Forelimb muscle (tissue), 1 donor: ENCODE data around the gene CMTM1. TPM values are rescaled to one million over a fixed set of nuclear protein-coding genes. Genes with fewer than 3 reads are reported as not detected.
"Not testable (repeated sequence)": the region's sequence is repeated elsewhere in the genome, so short reads cannot be mapped to it uniquely, and the experiment has no call there.

ENCODE experiments used
- DNase-seq: peaks from one replicate; pipeline ENCODE4 v3.0.0-alpha.2; 2013; ENCODE audit warnings: low read depth
- polyA plus RNA-seq: library from polyadenylated mRNA; unstranded; fragments of 120-200 nt; gene quantifications from one replicate; pipeline ENCODE4 v1.2.1, GENCODE V29; 2013; ENCODE audit not compliant: insufficient read length

The CMTM1 gene
- polyA plus RNA-seq, 1 donor: 7.3 TPM

GRCh38 chr16:66614161-66614802 is 48.0 kb downstream of the CMTM1 start:
- no peak for DNase-seq

GRCh38 chr16:66616169-66616568 is 49.9 kb downstream of the CMTM1 start:
- no peak for DNase-seq

GRCh38 chr16:66616592-66616991 is 50.4 kb downstream of the CMTM1 start:
- DNase-seq: no peak

GRCh38 chr16:66617010-66617434 is 50.8 kb downstream of the CMTM1 start:
- DNase-seq: no peak

- DNase-seq: no peak
Observed at GRCh38 chr16:66617728-66618127, 51.5 kb downstream of the CMTM1 start.

GRCh38 chr16:66618588-66619375 is 52.5 kb downstream of the CMTM1 start:
- no peak for DNase-seq

- DNase-seq: no peak
Observed at GRCh38 chr16:66619534-66620428, 53.5 kb downstream of the CMTM1 start.

- no peak for DNase-seq
Observed at GRCh38 chr16:66620429-66620795, 54.2 kb downstream of the CMTM1 start.

GRCh38 chr16:66621973-66622372 is 55.7 kb downstream of the CMTM1 start:
- no peak for DNase-seq

GRCh38 chr16:66622863-66623262 is 56.6 kb downstream of the CMTM1 start:
- DNase-seq: no peak

GRCh38 chr16:66623755-66624154 is 57.5 kb downstream of the CMTM1 start:
- no peak for DNase-seq

GRCh38 chr16:66627611-66628378 is 61.6 kb downstream of the CMTM1 start:
- DNase-seq: not testable (repeated sequence)

Other genes starting within 250 kb of the CMTM1 start
- 76.2 TPM for gene CDH5, start 199.7 kb upstream of the CMTM1 start, polyA plus RNA-seq
- 1.6 TPM for gene BEAN1, start 139.1 kb upstream of the CMTM1 start, polyA plus RNA-seq
- 14.9 TPM for gene TK2, start 16.3 kb upstream of the CMTM1 start, polyA plus RNA-seq
- 26.0 TPM for gene CKLF, start 13.9 kb upstream of the CMTM1 start, polyA plus RNA-seq
- 0.30 TPM for gene CMTM2, start 13.0 kb downstream of the CMTM1 start, polyA plus RNA-seq
- 57.2 TPM for gene CMTM3, start 38.3 kb downstream of the CMTM1 start, polyA plus RNA-seq
- gene CMTM4, start 130.3 kb downstream of the CMTM1 start, polyA plus RNA-seq: 8.8 TPM
- 84.0 TPM for gene DYNC1LI2, start 185.2 kb downstream of the CMTM1 start, polyA plus RNA-seq
- gene TERB1, start 235.1 kb downstream of the CMTM1 start, polyA plus RNA-seq: not detected